OCI-M2 (cell line): ENCODE results near the gene EPAS1.
"Not testable (repeated sequence)": the region's sequence is repeated elsewhere in the genome, so short reads cannot be mapped to it uniquely, and the experiment has no call there.

Source experiments
- DNase-seq: peaks from one replicate; lab custom pipeline; 2025; ENCODE audit not compliant: unreplicated experiment; lab: John Stamatoyannopoulos, UW

The EPAS1 gene

GRCh38 chr2:46381871-46382270, 84.7 kb downstream of the EPAS1 start:
- no peak for DNase-seq

GRCh38 chr2:46382331-46383112, 85.3 kb downstream of the EPAS1 start:
- DNase-seq: no peak

- DNase-seq: no peak
Observed at GRCh38 chr2:46383113-46383395, 85.8 kb downstream of the EPAS1 start.

- no peak for DNase-seq
Observed at GRCh38 chr2:46383784-46384456, 86.7 kb downstream of the EPAS1 start.

- DNase-seq: no peak
Observed at GRCh38 chr2:46384457-46384815, 87.2 kb downstream of the EPAS1 start.

GRCh38 chr2:46385786-46386577, 88.8 kb downstream of the EPAS1 start:
- no peak for DNase-seq

GRCh38 chr2:46386763-46387162, 89.6 kb downstream of the EPAS1 start:
- no peak for DNase-seq

GRCh38 chr2:46387292-46387691, 90.1 kb downstream of the EPAS1 start:
- DNase-seq: no peak

GRCh38 chr2:46387886-46388515, 90.8 kb downstream of the EPAS1 start:
- DNase-seq: no peak

- DNase-seq: no peak
Observed at GRCh38 chr2:46388881-46389280, 91.7 kb downstream of the EPAS1 start.

- DNase-seq: no peak
Observed at GRCh38 chr2:46389417-46389916, 92.3 kb downstream of the EPAS1 start.

- DNase-seq: no peak
Observed at GRCh38 chr2:46390036-46390435, 92.8 kb downstream of the EPAS1 start.

- no peak for DNase-seq
Observed at GRCh38 chr2:46390901-46391395, 93.7 kb downstream of the EPAS1 start.

GRCh38 chr2:46392561-46393346, 95.5 kb downstream of the EPAS1 start:
- no peak for DNase-seq

GRCh38 chr2:46393347-46393820, 96.2 kb downstream of the EPAS1 start:
- DNase-seq: no peak

GRCh38 chr2:46393865-46394264, 96.7 kb downstream of the EPAS1 start:
- no peak for DNase-seq

GRCh38 chr2:46394649-46395510, 97.7 kb downstream of the EPAS1 start:
- no peak for DNase-seq

- not testable (repeated sequence) for DNase-seq
Observed at GRCh38 chr2:46395730-46396129, 98.5 kb downstream of the EPAS1 start.

- no peak for DNase-seq
Observed at GRCh38 chr2:46400016-46400415, 102.8 kb downstream of the EPAS1 start.
